ENCODE data around the gene PNMA1.

GRCh38 chr14:73720636-73721035 is 6.5 kb upstream of the PNMA1 start:
- no peak for TF ChIP-seq PAX5 (IDR thresholded peaks at IDR 0.05; ENCODE audit: insufficient read depth, low read length, severe bottlenecking)
- no peak for TF ChIP-seq POLR2AphosphoS5 (IDR thresholded peaks at IDR 0.05; ENCODE audit: low read depth, low read length)
- no peak for TF ChIP-seq POLR2A (IDR thresholded peaks at IDR 0.05; ENCODE audit: low read depth, low read length)
- TF ChIP-seq SPI1 (IDR thresholded peaks at IDR 0.05; ENCODE audit: low read depth, low read length) = no peak
